GM12878 (cell line): ENCODE results near the gene ARHGEF3. TPM values are rescaled to one million over a fixed set of nuclear protein-coding genes. Genes with fewer than 3 reads are reported as not detected.

Experiments used
- ATAC-seq: fragments of 200-7000 bp; cut with Tn5 transposase; 3 replicates; pipeline ENCODE4 v1.9.1; 2020; ENCODE audit warnings: mild to moderate bottlenecking, moderate library complexity
- BruUV-seq: library from RNA; stranded (reverse); fragments of 400-500 nt; replicated peaks from 2 replicates; lab custom pipeline; 2021; lab: Mats Ljungman, UMichigan
- CTCF ChIA-PET: fragments of 300-600 bp; sonication (Branson Sonifier 250); formaldehyde crosslinking; extraction: SDS; loops from one replicate; lab custom pipeline; 2021; ENCODE audit warnings: inconsistent platforms; lab: Yijun Ruan, JAX
- POLR2A ChIA-PET: fragments of 350-600 bp; formaldehyde crosslinking; extraction: SDS; loops from one replicate; lab custom pipeline; 2021; ENCODE audit warnings: inconsistent platforms; lab: Charles Lee
- RAD21 ChIA-PET: fragments of 300-600 bp; sonication (Branson Sonifier 250); formaldehyde crosslinking; loops from one replicate; lab custom pipeline; 2023; ENCODE audit warnings: antibody characterized with exemption; ENCODE audit not compliant: unreplicated experiment; lab: Charles Lee
- SMC1A ChIA-PET: fragments of 300-600 bp; sonication (Branson Sonifier 250); formaldehyde crosslinking; loops from one replicate; lab custom pipeline; 2023; ENCODE audit not compliant: unreplicated experiment, uncharacterized antibody; lab: Charles Lee
- DNase-seq: peaks from one replicate; pipeline ENCODE4 v3.0.0-alpha.2; 2011; ENCODE audit warnings: low read depth, low spot score
- FAIRE-seq: peaks from 3 replicates; lab custom pipeline; 2011; peaks lifted over from hg19 to GRCh38; lab: Jason Lieb, UNC
- H2AFZ ChIP-seq: 2 replicates; pipeline ENCODE4 v1.6.0; 2011; ENCODE audit warnings: low read depth, low read length, control low read depth; ENCODE audit not compliant: control insufficient read depth
- H3K27ac ChIP-seq: 2 replicates; pipeline ENCODE4 v1.5.1; 2011; ENCODE audit warnings: control low read depth; ENCODE audit not compliant: control insufficient read depth, insufficient read depth
- H3K27me3 ChIP-seq, 2 experiments: replicated peaks in 1 of 2; 2 replicates each; pipeline versions ENCODE4 v1.6.0 to v1.6.1; 2011; ENCODE audit warnings: low read length in 1 of 2; ENCODE audit not compliant: control insufficient read depth in 2 of 2, insufficient read depth in 2 of 2
- H3K36me3 ChIP-seq, 2 experiments: 2 replicates each; pipeline ENCODE4 v1.5.1; 2011; ENCODE audit warnings: low read length in 1 of 2; ENCODE audit not compliant: control insufficient read depth in 2 of 2, insufficient read depth in 2 of 2
- H3K4me1 ChIP-seq: 2 replicates; pipeline ENCODE4 v1.6.1; 2011; ENCODE audit warnings: mild to moderate bottlenecking, low read length, moderate library complexity, mixed read lengths; ENCODE audit not compliant: control insufficient read depth, insufficient read depth
- H3K4me2 ChIP-seq: 2 replicates; pipeline ENCODE4 v1.6.0; 2011; ENCODE audit warnings: control low read depth; ENCODE audit not compliant: control insufficient read depth, insufficient read depth
- H3K4me3 ChIP-seq: fragments of 200-600 bp; sonication (generic); 2 replicates; pipeline ENCODE4 v1.5.1; 2016
- H3K79me2 ChIP-seq: 2 replicates; pipeline ENCODE4 v1.6.0; 2011; ENCODE audit warnings: low read length; ENCODE audit not compliant: control insufficient read depth, insufficient read depth
- H3K9ac ChIP-seq: 2 replicates; pipeline ENCODE4 v1.8.0; 2011; ENCODE audit warnings: low read length, control low read depth, mixed read lengths; ENCODE audit not compliant: control insufficient read depth, insufficient read depth
- H3K9me3 ChIP-seq: replicated peaks from 3 replicates; pipeline ENCODE4 v1.5.1; 2011; ENCODE audit warnings: mild to moderate bottlenecking, low read length; ENCODE audit not compliant: control insufficient read depth, insufficient read depth
- H4K20me1 ChIP-seq: 2 replicates; pipeline ENCODE4 v1.6.0; 2011; ENCODE audit not compliant: control insufficient read depth, insufficient read depth
- IRF3 ChIP-seq: fragments of 450-650 bp; IDR thresholded peaks from 2 replicates; pipeline ENCODE4 v1.6.1; 2014; ENCODE audit warnings: mild to moderate bottlenecking
- POU2F2 ChIP-seq: IDR thresholded peaks from 3 replicates; pipeline ENCODE4 v1.6.1; 2011; ENCODE audit warnings: low read depth, mild to moderate bottlenecking, low read length, borderline replicate concordance
- WGBS: methylation state at CpG from one replicate; pipeline ENCODE4 v1.1.6; 2016; ENCODE audit warnings: low lambda C conversion rate; ENCODE audit not compliant: insufficient replicate concordance, insufficient coverage; ENCODE audit errors: missing lambda C conversion rate; 5-methylcytosine and 5-hydroxymethylcytosine counted together
- in situ Hi-C: fragments of 300-500 bp; cut with MboI; formaldehyde crosslinking; loops from 9 replicates; pipeline ENCODE4 v1.14.3; 2018; ENCODE audit warnings: mixed read lengths
- intact Hi-C: fragments of 100-400 bp; cut with micrococcal nuclease; formaldehyde crosslinking; loops from one replicate; pipeline ENCODE4 v1.14.2; 2022; ENCODE audit not compliant: unreplicated experiment
- polyA plus RNA-seq, 11 experiments: library from polyadenylated mRNA; depleted of rRNA in 4 of 11; unstranded in 6 of 11; stranded (reverse) in 5 of 11; fragments of >200 nt; fragmentation: Nextera tagmentation in 4 of 11; fragmentation: Illumina TruSeq in 1 of 11; extraction: Ambion mirVana in 4 of 11; extraction: Trizol in 1 of 11; gene quantifications; 1 replicate in 1 of 11; 2 replicates in 10 of 11; pipeline versions ENCODE4 v1.2.1 to v1.2.3, GENCODE V29; 2011 to 2016; ENCODE audit warnings: inconsistent platforms in 2 of 11, missing spikeins in 2 of 11, low read depth in 1 of 11
- total RNA-seq, 4 experiments: library from RNA; depleted of rRNA in 3 of 4; stranded (reverse); fragments of >200 nt in 3 of 4; fragmentation: Illumina TruSeq in 1 of 4; extraction: Trizol in 1 of 4; gene quantifications; 2 replicates each; pipeline versions ENCODE4 v1.2.1 to v1.2.3, GENCODE V29; 2013 to 2021
- TF ChIP-seq, protein P1 (sequence below): fragments of 450-650 bp; IDR thresholded peaks from 2 replicates; pipeline ENCODE4 v1.6.1; 2018; ENCODE audit warnings: borderline replicate concordance, mild to moderate bottlenecking; ENCODE audit not compliant: partially characterized antibody

Gene ARHGEF3
- total and polyA plus RNA-seq, 10 of the 15 experiments (the other 5 are each of a cell fraction or from before 2014, with no cell fraction given), result 21.8 to 78.7 (median 56.2) TPM

DNA sequence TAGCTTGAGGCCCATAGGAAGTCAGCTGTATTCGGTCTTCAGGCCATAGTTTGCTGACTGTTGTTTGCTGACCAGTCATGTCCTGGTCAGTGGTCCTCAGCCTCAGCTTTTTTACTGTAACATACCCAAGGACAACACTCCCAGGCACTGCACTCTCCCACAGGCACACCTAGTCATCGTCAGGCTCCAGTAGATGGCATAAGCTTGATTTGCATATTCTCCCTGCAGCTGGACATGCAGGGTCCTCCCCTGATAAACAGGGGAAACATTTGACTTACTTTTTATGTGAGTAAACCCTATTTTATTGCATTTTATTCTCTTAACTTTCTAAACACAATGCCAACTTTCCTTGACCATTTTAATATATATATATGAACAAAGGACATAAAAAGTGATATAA, 22.9 kb downstream of the ARHGEF3 start:
- H3K27ac ChIP-seq, result no peak overlapping the region

More for the DNA sequence above, 22.9 kb downstream of the ARHGEF3 start:
- FAIRE-seq (no peak), DNase-seq (no peak), ATAC-seq (no peak)
- ChIA-PET CTCF (interaction anchor here (0.8 to 9.8 kb wide), 6 partner anchors 11 to 75 kb away, joined by 3 to 160 read pairs (median 6); partner anchors contain the start of gene ARHGEF3), RAD21 (interaction anchor here (1.0 to 15.5 kb wide), 9 partner anchors 9 to 220 kb away, joined by 3 to 245 read pairs (median 4); partner anchors contain the start of gene ARHGEF3), POLR2A (interaction anchor here (0.6 to 2.6 kb wide), 7 partner anchors 8 to 82 kb away, joined by 4 to 15 read pairs (median 10); no protein-coding TSS in a partner anchor), SMC1A (interaction anchor here (0.9 to 15.2 kb wide), 7 partner anchors 12 to 53 kb away, joined by 3 to 383 read pairs (median 9); partner anchors contain the start of gene ARHGEF3)
- Histone ChIP-seq H3K9me3 (no peaks in the 10 kb centered on the region), H3K36me3 (peaks cover 0 to 5% of the 10 kb centered on the region in 2 experiments; a peak in 1 of 4 replicates), H3K4me1 (peaks cover 40% of the 10 kb centered on the region), H3K4me3 (no peak overlapping the region), H3K27me3 (no peaks in the 10 kb centered on the region), H4K20me1 (no peaks in the 10 kb centered on the region), H3K4me2 (no peak overlapping the region), H3K79me2 (peaks cover 48% of the 10 kb centered on the region), H3K9ac (no peak overlapping the region), H2AFZ (no peak overlapping the region)
- intact Hi-C loops, result no loop called here
- no TSS peak for BruUV-seq
- 53% methylated on average over 2 of the region's 2 CpGs for WGBS
- in situ Hi-C loops, result no loop called here
- TF ChIP-seq, protein P1, sequence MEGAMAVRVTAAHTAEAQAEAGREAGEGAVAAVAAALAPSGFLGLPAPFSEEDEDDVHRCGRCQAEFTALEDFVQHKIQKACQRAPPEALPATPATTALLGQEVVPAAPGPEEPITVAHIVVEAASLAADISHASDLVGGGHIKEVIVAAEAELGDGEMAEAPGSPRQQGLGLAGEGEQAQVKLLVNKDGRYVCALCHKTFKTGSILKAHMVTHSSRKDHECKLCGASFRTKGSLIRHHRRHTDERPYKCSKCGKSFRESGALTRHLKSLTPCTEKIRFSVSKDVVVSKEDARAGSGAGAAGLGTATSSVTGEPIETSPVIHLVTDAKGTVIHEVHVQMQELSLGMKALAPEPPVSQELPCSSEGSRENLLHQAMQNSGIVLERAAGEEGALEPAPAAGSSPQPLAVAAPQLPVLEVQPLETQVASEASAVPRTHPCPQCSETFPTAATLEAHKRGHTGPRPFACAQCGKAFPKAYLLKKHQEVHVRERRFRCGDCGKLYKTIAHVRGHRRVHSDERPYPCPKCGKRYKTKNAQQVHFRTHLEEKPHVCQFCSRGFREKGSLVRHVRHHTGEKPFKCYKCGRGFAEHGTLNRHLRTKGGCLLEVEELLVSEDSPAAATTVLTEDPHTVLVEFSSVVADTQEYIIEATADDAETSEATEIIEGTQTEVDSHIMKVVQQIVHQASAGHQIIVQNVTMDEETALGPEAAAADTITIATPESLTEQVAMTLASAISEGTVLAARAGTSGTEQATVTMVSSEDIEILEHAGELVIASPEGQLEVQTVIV, result no peak
- TF ChIP-seq IRF3 (no peak), POU2F2 (peak; percentile 79; the same call in 1 of the 3 replicates)
